ENCODE data around the gene HERPUD1. TPM values are rescaled to one million over a fixed set of nuclear protein-coding genes. Genes with fewer than 3 reads are reported as not detected.

Gene HERPUD1
- total and polyA plus RNA-seq, 2 donors from 2014 or later: 209 to 234 TPM

DNA sequence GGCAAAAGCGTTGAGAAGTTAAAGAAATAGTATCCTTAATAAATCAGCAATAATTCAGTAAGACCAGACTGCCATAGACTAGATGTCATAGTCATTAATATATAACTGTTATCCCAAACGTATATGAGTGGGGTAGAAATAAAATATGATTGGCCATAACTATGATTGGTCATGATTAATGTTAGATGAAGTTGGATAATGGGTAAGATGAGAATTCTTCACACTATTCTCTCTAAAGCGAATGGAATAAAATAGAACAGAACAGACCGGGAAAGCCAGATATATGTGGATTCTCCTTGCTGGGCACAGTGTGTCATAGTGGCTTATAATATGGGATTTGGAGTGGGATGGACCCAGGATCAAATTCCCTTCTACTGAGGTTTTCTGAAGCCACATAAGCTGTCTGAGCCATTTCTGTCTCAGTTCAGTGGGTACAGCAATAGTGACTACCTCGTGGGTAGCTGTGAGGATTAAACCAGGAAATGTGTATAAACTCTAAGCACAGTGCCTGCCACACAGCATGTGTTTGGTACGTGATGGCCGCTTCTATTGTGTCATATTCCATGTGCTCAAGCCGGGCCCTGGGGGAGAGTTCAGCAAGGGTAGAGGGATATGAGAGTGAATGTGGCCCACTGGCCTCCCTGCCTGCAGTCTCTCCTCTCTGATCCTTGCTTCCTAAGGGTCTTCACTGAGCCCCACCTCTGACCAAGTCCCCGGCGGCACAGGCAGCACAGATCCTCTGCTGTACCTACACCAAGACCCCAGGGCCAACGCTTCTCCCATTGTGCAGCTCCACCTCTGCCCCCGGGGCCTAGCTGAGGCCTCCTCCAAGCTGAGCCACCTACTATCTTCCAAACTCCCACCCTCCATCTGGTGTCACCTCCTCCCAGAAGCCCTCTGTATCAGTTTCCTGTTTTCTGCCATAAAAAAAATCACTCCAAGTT lies 33.5 kb downstream of the HERPUD1 start:
- Histone ChIP-seq H3K27ac (ENCODE audit: low read depth in 2 of 2, low read length in 2 of 2) (peak overlapping the region in 1 of 2 donors; percentile 23), H3K4me3 (ENCODE audit: low read length in 3 of 3) (no peak overlapping the region), H3K9me3 (ENCODE audit: control insufficient read depth in 2 of 3, insufficient read depth in 1 of 3, low read length in 3 of 3) (no peaks in the 10 kb centered on the region), H3K27me3 (ENCODE audit: control insufficient read depth, insufficient read depth, low read length) (no peaks in the 10 kb centered on the region), H3K4me1 (ENCODE audit: control insufficient read depth in 2 of 3, insufficient read depth in 2 of 3, low read depth in 1 of 3, low read length in 3 of 3) (peaks cover 0 to 14% (median 7%) of the 10 kb centered on the region in 3 donors), H3K36me3 (ENCODE audit: control insufficient read depth in 2 of 3, insufficient read depth in 3 of 3, low read length in 3 of 3) (no peaks in the 10 kb centered on the region), H3K9ac (ENCODE audit: low read length in 3 of 3) (no peak overlapping the region)
- DNase-seq (peak in 1 of 5 donors; percentile 77), FAIRE-seq (no peak)
- intact Hi-C loops (cut with DNase I): no loop called here
- TF ChIP-seq, protein P1, sequence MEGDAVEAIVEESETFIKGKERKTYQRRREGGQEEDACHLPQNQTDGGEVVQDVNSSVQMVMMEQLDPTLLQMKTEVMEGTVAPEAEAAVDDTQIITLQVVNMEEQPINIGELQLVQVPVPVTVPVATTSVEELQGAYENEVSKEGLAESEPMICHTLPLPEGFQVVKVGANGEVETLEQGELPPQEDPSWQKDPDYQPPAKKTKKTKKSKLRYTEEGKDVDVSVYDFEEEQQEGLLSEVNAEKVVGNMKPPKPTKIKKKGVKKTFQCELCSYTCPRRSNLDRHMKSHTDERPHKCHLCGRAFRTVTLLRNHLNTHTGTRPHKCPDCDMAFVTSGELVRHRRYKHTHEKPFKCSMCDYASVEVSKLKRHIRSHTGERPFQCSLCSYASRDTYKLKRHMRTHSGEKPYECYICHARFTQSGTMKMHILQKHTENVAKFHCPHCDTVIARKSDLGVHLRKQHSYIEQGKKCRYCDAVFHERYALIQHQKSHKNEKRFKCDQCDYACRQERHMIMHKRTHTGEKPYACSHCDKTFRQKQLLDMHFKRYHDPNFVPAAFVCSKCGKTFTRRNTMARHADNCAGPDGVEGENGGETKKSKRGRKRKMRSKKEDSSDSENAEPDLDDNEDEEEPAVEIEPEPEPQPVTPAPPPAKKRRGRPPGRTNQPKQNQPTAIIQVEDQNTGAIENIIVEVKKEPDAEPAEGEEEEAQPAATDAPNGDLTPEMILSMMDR (IDR thresholded peaks at IDR 0.05; ENCODE audit: borderline replicate concordance, extremely low read depth, insufficient read depth): no peak

- FAIRE-seq: no peak
- Histone ChIP-seq H3K4me3 (ENCODE audit: low read length in 3 of 3) (no peak overlapping the region), H3K9ac (ENCODE audit: low read length in 3 of 3) (no peak overlapping the region), H3K4me1 (ENCODE audit: control insufficient read depth in 2 of 3, insufficient read depth in 2 of 3, low read depth in 1 of 3, low read length in 3 of 3) (peaks cover 0 to 14% (median 7%) of the 10 kb centered on the region in 3 donors), H3K27ac (ENCODE audit: low read depth in 2 of 2, low read length in 2 of 2) (peak overlapping the region in 1 of 2 donors; percentile 23), H3K27me3 (ENCODE audit: control insufficient read depth, insufficient read depth, low read length) (no peaks in the 10 kb centered on the region), H3K36me3 (ENCODE audit: control insufficient read depth in 2 of 3, insufficient read depth in 3 of 3, low read length in 3 of 3) (no peaks in the 10 kb centered on the region), H3K9me3 (ENCODE audit: control insufficient read depth in 2 of 3, insufficient read depth in 1 of 3, low read length in 3 of 3) (no peaks in the 10 kb centered on the region)
- TF ChIP-seq, protein P1 (IDR thresholded peaks at IDR 0.05; ENCODE audit: borderline replicate concordance, extremely low read depth, insufficient read depth): no peak
- intact Hi-C loops (cut with DNase I): no loop called here
- peak in 2 of 5 donors; percentile 42 to 89 for DNase-seq
Observed at GRCh38 chr16:56966093-56966475, 34.1 kb downstream of the HERPUD1 start.

DNA sequence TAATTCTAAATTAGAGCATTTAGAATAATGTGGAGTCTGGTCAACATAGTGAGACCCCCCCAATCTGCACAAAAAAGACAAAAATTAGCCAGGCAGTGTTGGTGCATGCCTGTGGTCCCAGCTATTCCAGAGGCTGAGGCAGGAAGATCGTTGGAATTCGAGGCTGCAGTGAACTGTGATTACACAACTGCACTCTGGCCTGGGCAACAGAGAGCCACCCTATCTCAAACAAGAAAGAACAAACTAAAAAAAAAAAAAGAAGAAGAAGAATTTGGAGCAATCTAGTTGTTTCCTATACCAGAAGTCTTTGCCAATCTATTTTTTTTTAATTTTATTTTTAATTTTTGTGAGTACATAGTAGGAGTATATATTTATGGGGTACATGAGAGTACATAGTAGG lies 35.8 kb downstream of the HERPUD1 start:
- H3K9me3 ChIP-seq (ENCODE audit: control insufficient read depth in 2 of 3, insufficient read depth in 1 of 3, low read length in 3 of 3): no peaks in the 10 kb centered on the region
- DNase-seq (no peak), FAIRE-seq (no peak)
- H3K4me3 ChIP-seq (ENCODE audit: low read length in 3 of 3): no peak overlapping the region
- no peaks in the 10 kb centered on the region for H3K27me3 ChIP-seq (ENCODE audit: control insufficient read depth, insufficient read depth, low read length)
- TF ChIP-seq, protein P1 (IDR thresholded peaks at IDR 0.05; ENCODE audit: borderline replicate concordance, extremely low read depth, insufficient read depth): no peak
- no peak overlapping the region for H3K27ac ChIP-seq (ENCODE audit: low read depth in 2 of 2, low read length in 2 of 2)
- no peaks in the 10 kb centered on the region for H3K36me3 ChIP-seq (ENCODE audit: control insufficient read depth in 2 of 3, insufficient read depth in 3 of 3, low read length in 3 of 3)
- intact Hi-C loops (cut with DNase I): no loop called here
- H3K4me1 ChIP-seq (ENCODE audit: control insufficient read depth in 2 of 3, insufficient read depth in 2 of 3, low read depth in 1 of 3, low read length in 3 of 3): peaks cover 0 to 11% (median 7%) of the 10 kb centered on the region in 3 donors
- no peak overlapping the region for H3K9ac ChIP-seq (ENCODE audit: low read length in 3 of 3)

Data from kidney (tissue), 14 donors.